A549 (cell line): Measurements from ENCODE around the gene PTCD3. TPM values are rescaled to one million over a fixed set of nuclear protein-coding genes. Genes with fewer than 3 reads are reported as not detected.

ENCODE experiments used
- ATAC-seq, 2 experiments: fragments of 200-7000 bp in 1 of 2; fragments of >200 bp in 1 of 2; cut with Nextera tagmentation in 1 of 2; cut with Tn5 transposase in 1 of 2; 3 replicates each; pipeline versions ENCODE4 v1.8.0 to v1.9.1; 2018 to 2020; ENCODE audit warnings: mild to moderate bottlenecking in 1 of 2, moderate library complexity in 1 of 2
- CTCF ChIA-PET: fragments of 300-600 bp; sonication (Branson Sonifier 250); formaldehyde crosslinking; extraction: SDS; loops from one replicate; lab custom pipeline; 2021; ENCODE audit warnings: antibody characterized with exemption, inconsistent platforms; lab: Yijun Ruan, JAX
- POLR2A ChIA-PET: fragments of 350-600 bp; formaldehyde crosslinking; extraction: SDS; loops from one replicate; lab custom pipeline; 2021; ENCODE audit warnings: antibody characterized with exemption, inconsistent platforms; lab: Yijun Ruan, JAX
- DNase-seq, 2 experiments: peaks; one replicate each; pipeline versions ENCODE4 v3.0.0 to v3.0.0-alpha.2; 2011 to 2016; ENCODE audit warnings: low read depth in 1 of 2, low spot score in 1 of 2
- FAIRE-seq: peaks from 2 replicates; lab custom pipeline; 2011; peaks lifted over from hg19 to GRCh38; lab: Jason Lieb, UNC
- H3K27ac ChIP-seq, 2 experiments: fragments of >200 bp; sonication (Bioruptor Twin); formaldehyde crosslinking; 3 replicates each; pipeline ENCODE4 v1.5.1; 2016 to 2017
- H3K4me1 ChIP-seq: fragments of >200 bp; sonication (Bioruptor Twin); formaldehyde crosslinking; 3 replicates; pipeline ENCODE4 v1.6.1; 2016
- H3K4me2 ChIP-seq: fragments of >200 bp; sonication (Bioruptor Twin); formaldehyde crosslinking; 3 replicates; pipeline ENCODE4 v1.6.1; 2016
- H3K4me3 ChIP-seq: fragments of >200 bp; sonication (Bioruptor Twin); formaldehyde crosslinking; 3 replicates; pipeline ENCODE4 v1.5.1; 2016
- H3K9me3 ChIP-seq: fragments of >200 bp; sonication (Bioruptor Twin); formaldehyde crosslinking; 3 replicates; pipeline ENCODE4 v1.6.1; 2016
- ATOH8 ChIP-seq: fragments of 250-450 bp; sonication (Bioruptor Pico); IDR thresholded peaks from 2 replicates; pipeline ENCODE4 v1.5.0; 2020; ENCODE audit warnings: low read depth, mild to moderate bottlenecking, moderate library complexity
- CBX2 ChIP-seq: fragments of 200-600 bp; sonication (generic); IDR thresholded peaks from 2 replicates; pipeline ENCODE4 v1.6.1; 2016; ENCODE audit warnings: low read depth, mild to moderate bottlenecking, borderline replicate concordance
- CHD2 ChIP-seq: fragments of 150-350 bp; IDR thresholded peaks from 2 replicates; pipeline ENCODE4 v1.6.1; 2014; ENCODE audit warnings: low read length; ENCODE audit not compliant: partially characterized antibody
- CTCF ChIP-seq: fragments of >200 bp; sonication (Bioruptor Twin); formaldehyde crosslinking; IDR thresholded peaks from 3 replicates; pipeline ENCODE4 v1.5.1; 2016
- ELK1 ChIP-seq: fragments of 150-350 bp; IDR thresholded peaks from 2 replicates; pipeline ENCODE4 v1.6.1; 2014; ENCODE audit warnings: low read depth, mild to moderate bottlenecking, low read length
- EP300 ChIP-seq, 2 experiments: fragments of >200 bp; sonication (Bioruptor Twin); formaldehyde crosslinking; IDR thresholded peaks; 2 replicates in 1 of 2; 3 replicates in 1 of 2; pipeline ENCODE4 v1.6.1; 2016 to 2017
- ESRRA ChIP-seq: fragments of 150-350 bp; IDR thresholded peaks from 2 replicates; pipeline ENCODE4 v1.6.1; 2014; ENCODE audit warnings: mild to moderate bottlenecking, low read length, borderline replicate concordance
- FOSB ChIP-seq: fragments of 250-450 bp; sonication (Bioruptor Pico); IDR thresholded peaks from 2 replicates; pipeline ENCODE4 v1.5.0; 2020; ENCODE audit warnings: mild to moderate bottlenecking, moderate library complexity
- HEYL ChIP-seq: fragments of 250-450 bp; sonication (Bioruptor Pico); IDR thresholded peaks from 2 replicates; pipeline ENCODE4 v1.8.0; 2021; ENCODE audit warnings: mild to moderate bottlenecking, moderate library complexity
- HMGXB4 ChIP-seq: fragments of 250-450 bp; sonication (Bioruptor Pico); IDR thresholded peaks from 2 replicates; pipeline ENCODE4 v1.5.0; 2021; ENCODE audit warnings: mild to moderate bottlenecking, moderate library complexity, borderline replicate concordance
- HOXA7 ChIP-seq: fragments of 250-450 bp; sonication (Bioruptor Pico); IDR thresholded peaks from 2 replicates; pipeline ENCODE4 v1.5.0; 2020; ENCODE audit warnings: mild to moderate bottlenecking, moderate library complexity
- HOXB13 ChIP-seq: fragments of 250-450 bp; sonication (Bioruptor Pico); IDR thresholded peaks from 2 replicates; pipeline ENCODE4 v1.5.0; 2020; ENCODE audit warnings: low read depth, mild to moderate bottlenecking, moderate library complexity
- HOXB5 ChIP-seq: fragments of 250-450 bp; sonication (Bioruptor Pico); IDR thresholded peaks from 2 replicates; pipeline ENCODE4 v1.5.0; 2020; ENCODE audit warnings: mild to moderate bottlenecking, moderate library complexity
- JUN ChIP-seq, 2 experiments: fragments of >200 bp; sonication (Bioruptor Twin); formaldehyde crosslinking; IDR thresholded peaks; 2 replicates in 1 of 2; 3 replicates in 1 of 2; pipeline ENCODE4 v1.6.1; 2016 to 2017
- JUNB ChIP-seq: fragments of >200 bp; sonication (Bioruptor Twin); formaldehyde crosslinking; IDR thresholded peaks from 2 replicates; pipeline ENCODE4 v1.6.1; 2016
- MAFK ChIP-seq: fragments of 450-650 bp; IDR thresholded peaks from 2 replicates; pipeline ENCODE4 v1.6.1; 2014; ENCODE audit not compliant: partially characterized antibody
- NFE2L2 ChIP-seq: fragments of 150-350 bp; conservative IDR thresholded peaks from 2 replicates; pipeline ENCODE4 v1.6.1; 2014; ENCODE audit warnings: low read length
- PBX3 ChIP-seq: IDR thresholded peaks from 2 replicates; pipeline ENCODE4 v1.6.1; 2012
- POLR2AphosphoS2 ChIP-seq: conservative IDR thresholded peaks from 2 replicates; pipeline ENCODE4 v1.6.1; 2012; ENCODE audit warnings: low read length, improper control_type of control experiment, inconsistent platforms
- RARB ChIP-seq: fragments of 250-450 bp; sonication (Bioruptor Pico); IDR thresholded peaks from 2 replicates; pipeline ENCODE4 v1.8.0; 2021; ENCODE audit warnings: mild to moderate bottlenecking, moderate library complexity
- REST ChIP-seq: fragments of 200-600 bp; sonication (generic); IDR thresholded peaks from 2 replicates; pipeline ENCODE4 v1.6.1; 2016; ENCODE audit warnings: antibody characterized with exemption, mild to moderate bottlenecking, moderate library complexity
- RFX5 ChIP-seq: fragments of 450-650 bp; IDR thresholded peaks from 2 replicates; pipeline ENCODE4 v1.7.1; 2014; ENCODE audit warnings: antibody characterized with exemption, mild to moderate bottlenecking, moderate library complexity
- SMC3 ChIP-seq: fragments of >200 bp; sonication (Bioruptor Twin); formaldehyde crosslinking; IDR thresholded peaks from 3 replicates; pipeline ENCODE4 v1.6.1; 2018; ENCODE audit warnings: inconsistent platforms
- ZNF302 ChIP-seq: fragments of 250-450 bp; sonication (Bioruptor Pico); IDR thresholded peaks from 2 replicates; pipeline ENCODE4 v1.9.0; 2021; ENCODE audit warnings: inconsistent platforms, mild to moderate bottlenecking, moderate library complexity
- WGBS: methylation state at CpG from one replicate; pipeline ENCODE4 v1.1.6; 2017; ENCODE audit errors: missing lambda C conversion rate; 5-methylcytosine and 5-hydroxymethylcytosine counted together
- polyA plus RNA-seq, 4 experiments: library from polyadenylated mRNA; depleted of rRNA in 3 of 4; stranded (reverse); fragments of >200 nt; fragmentation: RNase III in 1 of 4; extraction: RNeasy Plus Mini Kit Qiagen cat#74134 plus additional on column Dnase treatment in 1 of 4; gene quantifications; 2 replicates in 3 of 4; 3 replicates in 1 of 4; pipeline ENCODE4 v1.2.3, GENCODE V29; 2011 to 2017

Gene PTCD3
- polyA plus RNA-seq, 2 of the 4 experiments (the other 2 are of a cell fraction) = 200 to 260 TPM

GRCh38 chr2:86066007-86066578 is 39.9 kb upstream of the PTCD3 start (continued):
- TF ChIP-seq CTCF = no peak

GRCh38 chr2:86066915-86067314 is 39.1 kb upstream of the PTCD3 start:
- CTCF ChIA-PET = interaction anchor here (1.0 to 9.9 kb wide), 4 partner anchors 12 to 240 kb away, joined by 3 to 69 read pairs (median 42); partner anchors contain the start of gene ST3GAL5
- Histone ChIP-seq H3K4me3 (no peak overlapping the region), H3K4me1 (peaks cover 36% of the 10 kb centered on the region), H3K4me2 (no peak overlapping the region), H3K9me3 (peaks cover 12% of the 10 kb centered on the region), H3K27ac (no peak overlapping the region)
- FAIRE-seq = no peak
- POLR2A ChIA-PET = no interaction called here
- no peak for TF ChIP-seq REST
- 0 out of 2 replicates have a peak, but pooled peaks have one; percentile 23 for TF ChIP-seq NFE2L2
- TF ChIP-seq ZNF302 = no peak
- TF ChIP-seq RFX5 = no peak
- TF ChIP-seq HOXA7 (CRISPR knock-in tag) = no peak
- TF ChIP-seq ESRRA = no peak
- TF ChIP-seq HEYL (CRISPR knock-in tag) = no peak
- no peak for TF ChIP-seq SMC3
- TF ChIP-seq HOXB13 (CRISPR knock-in tag) = no peak
- no peak for TF ChIP-seq ELK1
- no peak for TF ChIP-seq JUNB
- no peak for TF ChIP-seq EP300 (IDR thresholded peaks at IDR 0.05)
- TF ChIP-seq ATOH8 = no peak
- no peak for TF ChIP-seq CHD2
- peak; percentile 80 for TF ChIP-seq MAFK
- DNase-seq = no peak
- no peak for ATAC-seq

GRCh38 chr2:86068136-86068588 is 37.9 kb upstream of the PTCD3 start:
- H3K9me3 ChIP-seq = peaks cover 12% of the 10 kb centered on the region
- no peak overlapping the region for H3K4me3 ChIP-seq
- DNase-seq = peak in 1 of 2 experiments; percentile 29
- ChIA-PET POLR2A (no interaction called here), CTCF (interaction anchor here (0.6 to 9.9 kb wide), 7 partner anchors 8 to 339 kb away, joined by 3 to 69 read pairs (median 6); partner anchors contain the start of gene ST3GAL5)
- no peak overlapping the region for H3K4me2 ChIP-seq
- ATAC-seq = no peak
- FAIRE-seq = no peak
- 48% methylated on average over 5 of the region's 7 CpGs for WGBS
- H3K4me1 ChIP-seq = peaks cover 38% of the 10 kb centered on the region
- H3K27ac ChIP-seq = peak overlapping the region; percentile 12 to 74; a peak in 4 of 6 replicates
- TF ChIP-seq ATOH8 (no peak), ZNF302 (no peak), PBX3 (no peak), CBX2 (no peak), HOXB5 (CRISPR knock-in tag) (no peak), POLR2AphosphoS2 (no peak), RARB (CRISPR knock-in tag) (no peak), HMGXB4 (CRISPR knock-in tag) (no peak), JUN (IDR thresholded peaks at IDR 0.05) (no peak), FOSB (CRISPR knock-in tag) (no peak)
